Skeletal muscle tissue (tissue), 4 donors: Measurements from ENCODE around the gene TMEM204. TPM values are rescaled to one million over a fixed set of nuclear protein-coding genes. Genes with fewer than 3 reads are reported as not detected.
A peak's percentile ranks its signal among the peaks of the same experiment; 100 is the strongest.

ENCODE experiments used
- H3K27ac ChIP-seq: one replicate; pipeline ENCODE4 v1.7.0; 2013; ENCODE audit warnings: mild to moderate bottlenecking, low read depth, low read length, inconsistent platforms
- H3K27me3 ChIP-seq, 3 donors: one replicate each; pipeline ENCODE4 v1.7.0; 2013; ENCODE audit warnings: low read length in 3 of 3; ENCODE audit not compliant: control insufficient read depth in 3 of 3, insufficient read depth in 3 of 3
- H3K36me3 ChIP-seq, 3 donors: one replicate each; pipeline ENCODE4 v1.7.0; 2013; ENCODE audit warnings: low read length in 3 of 3; ENCODE audit not compliant: control insufficient read depth in 3 of 3, insufficient read depth in 3 of 3
- H3K4me1 ChIP-seq, 3 donors: one replicate each; pipeline ENCODE4 v1.7.0; 2013; ENCODE audit warnings: low read length in 3 of 3, mild to moderate bottlenecking in 3 of 3; ENCODE audit not compliant: control insufficient read depth in 3 of 3, insufficient read depth in 3 of 3
- H3K4me3 ChIP-seq, 3 donors: one replicate each; pipeline ENCODE4 v1.7.0; 2013; ENCODE audit warnings: low read length in 3 of 3
- H3K9ac ChIP-seq, 3 donors: one replicate each; pipeline ENCODE4 v1.7.0; 2013; ENCODE audit warnings: low read length in 3 of 3, mild to moderate bottlenecking in 3 of 3, moderate library complexity in 2 of 3, low read depth in 1 of 3
- H3K9me3 ChIP-seq, 3 donors: one replicate each; pipeline ENCODE4 v1.7.0; 2013; ENCODE audit warnings: low read length in 3 of 3; ENCODE audit not compliant: control insufficient read depth in 3 of 3
- total RNA-seq: library from RNA; depleted of rRNA; stranded (reverse); fragments of >200 nt; gene quantifications from one replicate; pipeline ENCODE4 v1.2.3, GENCODE V29; 2014
- donor health status: Osteomylitis.

TMEM204 gene
- total RNA-seq, 1 donor from 2014 or later, result 8.9 TPM

DNA sequence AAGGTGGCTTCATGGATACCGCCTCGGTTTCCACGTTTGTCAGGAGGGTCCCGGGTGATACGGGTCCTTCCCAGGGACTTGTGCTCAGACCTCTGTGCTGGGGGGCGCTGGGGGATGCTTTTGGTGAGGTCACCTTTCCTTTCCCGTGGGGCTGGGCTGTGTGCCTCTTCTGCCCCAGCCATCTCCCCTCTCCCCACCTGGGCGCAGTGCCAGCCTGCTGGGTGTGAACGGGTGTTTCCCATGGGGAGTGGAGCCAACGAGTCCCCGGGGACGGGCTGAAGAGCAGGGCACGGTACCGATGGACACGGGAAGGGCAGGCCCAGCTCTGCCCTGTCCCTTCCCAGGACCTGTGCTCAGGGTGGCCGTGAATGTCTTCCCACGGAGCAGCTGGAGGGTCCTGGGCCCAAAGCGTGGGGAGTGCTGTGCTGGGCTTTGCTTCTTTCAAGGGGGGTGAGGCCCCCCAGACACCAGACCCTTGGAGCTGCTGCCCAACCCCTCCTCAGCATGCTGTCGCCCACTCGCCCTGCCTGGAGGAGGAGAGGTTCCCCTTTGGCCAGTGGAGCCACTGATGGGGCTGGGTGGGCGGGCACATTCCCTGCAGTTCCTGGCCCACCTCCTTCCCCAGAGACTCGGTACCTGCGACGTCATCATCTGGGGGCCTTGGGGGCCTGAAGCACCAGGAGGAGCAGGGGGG is 24.8 kb upstream of the TMEM204 start:
- H3K4me3 ChIP-seq, result no peak overlapping the region
- no peak overlapping the region for H3K27ac ChIP-seq
- peak overlapping the region in 1 of 3 donors; percentile 82 for H3K9ac ChIP-seq
- peaks cover 16 to 21% (median 19%) of the 10 kb centered on the region in 3 donors for H3K4me1 ChIP-seq
- H3K9me3 ChIP-seq, result no peaks in the 10 kb centered on the region
- H3K27me3 ChIP-seq, result no peaks in the 10 kb centered on the region
- H3K36me3 ChIP-seq, result peaks cover 7 to 22% (median 15%) of the 10 kb centered on the region in 3 donors

DNA sequence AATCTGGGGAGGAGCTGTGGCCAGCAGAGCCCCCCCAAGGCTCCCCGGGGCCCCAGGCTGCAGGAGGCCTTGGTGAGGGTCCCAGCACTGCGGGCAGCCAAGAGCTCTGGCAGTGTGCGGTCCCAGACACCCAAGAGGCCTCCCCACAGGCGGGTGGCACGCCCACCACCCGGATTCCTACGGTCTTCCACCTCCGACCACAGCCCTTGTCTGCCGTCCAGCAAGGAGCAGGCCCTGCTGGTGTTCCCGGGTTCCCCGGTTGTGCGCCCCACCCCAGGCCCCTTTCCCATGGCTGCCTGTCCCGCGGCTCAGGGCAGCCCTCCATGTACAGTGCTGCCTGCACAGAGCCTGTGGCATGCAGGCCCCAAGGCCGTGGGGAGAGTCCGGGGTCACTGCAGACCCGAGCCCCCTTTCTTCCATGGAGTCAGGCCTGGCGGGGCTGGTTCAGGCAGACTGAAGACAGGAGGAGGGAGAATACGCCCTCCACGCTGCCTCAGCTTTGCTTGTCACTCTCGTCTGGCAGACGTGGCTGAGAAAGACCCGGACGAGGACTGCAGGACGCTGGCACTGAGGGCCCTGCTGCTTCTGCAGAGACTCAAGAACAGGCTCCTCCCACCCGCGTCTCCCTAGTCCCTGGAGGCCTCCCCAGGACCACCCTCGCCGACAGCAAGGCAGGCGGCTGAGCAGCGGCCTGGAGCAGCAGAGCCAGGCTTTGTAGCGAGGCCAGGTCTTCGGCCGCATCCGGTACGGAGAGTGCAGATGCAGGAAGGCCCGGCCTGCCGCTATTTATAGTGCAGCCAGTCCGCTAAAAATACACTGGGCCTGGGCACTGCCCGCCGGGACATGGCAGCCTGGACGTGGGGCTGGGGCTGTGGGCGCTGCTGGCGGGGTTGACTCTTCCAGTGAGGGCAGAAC is 23.9 kb upstream of the TMEM204 start:
- Histone ChIP-seq H3K4me1 (peaks cover 16 to 21% (median 19%) of the 10 kb centered on the region in 3 donors), H3K4me3 (peak overlapping the region in 1 of 3 donors; percentile 60), H3K27me3 (no peaks in the 10 kb centered on the region), H3K27ac (peak overlapping the region; percentile 72), H3K9ac (peak overlapping the region; percentile 38 to 82 (median 76)), H3K36me3 (peaks cover 7 to 22% (median 13%) of the 10 kb centered on the region in 3 donors), H3K9me3 (peaks cover 0 to 2% (median 0%) of the 10 kb centered on the region in 3 donors)

DNA sequence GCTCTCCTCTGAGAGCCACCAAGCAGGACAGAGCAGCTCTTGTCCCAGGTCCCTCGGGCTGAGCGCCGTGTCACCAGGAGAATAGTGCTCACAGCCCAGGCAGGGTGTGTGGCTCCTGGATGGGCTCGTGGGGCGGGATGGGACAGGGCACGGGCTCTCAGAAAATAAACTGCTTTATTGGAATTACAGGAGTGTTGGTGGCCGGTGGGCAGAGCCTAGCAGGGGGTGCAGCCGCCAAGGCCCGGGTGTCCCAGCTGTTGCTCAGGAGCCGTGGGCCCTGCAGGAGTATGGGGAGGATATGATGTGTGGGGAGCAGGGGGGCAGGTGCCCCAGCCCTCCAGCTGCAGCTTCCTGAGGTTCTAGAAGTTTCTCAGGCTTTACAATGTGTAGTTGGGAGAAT is 23.2 kb upstream of the TMEM204 start:
- Histone ChIP-seq H3K9ac (peak overlapping the region; percentile 32 to 82 (median 61)), H3K4me1 (peaks cover 16 to 21% (median 19%) of the 10 kb centered on the region in 3 donors), H3K36me3 (peaks cover 7 to 18% (median 13%) of the 10 kb centered on the region in 3 donors), H3K27ac (peak overlapping the region; percentile 72), H3K9me3 (peaks cover 0 to 2% (median 0%) of the 10 kb centered on the region in 3 donors), H3K27me3 (no peaks in the 10 kb centered on the region), H3K4me3 (peak overlapping the region in 1 of 3 donors; percentile 58)

DNA sequence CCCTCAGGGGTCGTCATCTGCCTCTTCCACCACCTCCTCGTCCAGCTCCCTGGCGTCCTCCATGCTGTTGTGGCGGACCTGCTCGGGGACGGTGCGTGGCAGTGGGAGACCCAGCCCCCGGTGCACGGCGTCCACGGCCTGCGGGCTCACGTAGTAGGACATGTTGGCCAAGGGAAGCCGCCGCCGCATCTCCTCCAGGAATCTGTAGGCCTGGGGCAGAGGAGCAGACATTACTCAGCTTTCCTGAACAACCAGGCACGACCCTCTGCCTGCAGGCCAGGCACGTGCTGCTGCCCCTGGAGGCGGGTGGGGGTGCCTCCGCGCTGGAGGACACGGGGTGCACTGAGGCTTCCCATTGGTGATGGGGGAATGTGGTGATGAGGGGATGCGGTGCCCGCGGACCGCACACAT is 22.5 kb upstream of the TMEM204 start:
- H3K4me1 ChIP-seq, result peaks cover 16 to 21% (median 19%) of the 10 kb centered on the region in 3 donors
- peaks cover 0 to 2% (median 0%) of the 10 kb centered on the region in 3 donors for H3K9me3 ChIP-seq
- H3K36me3 ChIP-seq, result peaks cover 7 to 15% (median 11%) of the 10 kb centered on the region in 3 donors
- no peak overlapping the region for H3K27ac ChIP-seq
- no peak overlapping the region for H3K4me3 ChIP-seq
- no peaks in the 10 kb centered on the region for H3K27me3 ChIP-seq
- no peak overlapping the region for H3K9ac ChIP-seq

DNA sequence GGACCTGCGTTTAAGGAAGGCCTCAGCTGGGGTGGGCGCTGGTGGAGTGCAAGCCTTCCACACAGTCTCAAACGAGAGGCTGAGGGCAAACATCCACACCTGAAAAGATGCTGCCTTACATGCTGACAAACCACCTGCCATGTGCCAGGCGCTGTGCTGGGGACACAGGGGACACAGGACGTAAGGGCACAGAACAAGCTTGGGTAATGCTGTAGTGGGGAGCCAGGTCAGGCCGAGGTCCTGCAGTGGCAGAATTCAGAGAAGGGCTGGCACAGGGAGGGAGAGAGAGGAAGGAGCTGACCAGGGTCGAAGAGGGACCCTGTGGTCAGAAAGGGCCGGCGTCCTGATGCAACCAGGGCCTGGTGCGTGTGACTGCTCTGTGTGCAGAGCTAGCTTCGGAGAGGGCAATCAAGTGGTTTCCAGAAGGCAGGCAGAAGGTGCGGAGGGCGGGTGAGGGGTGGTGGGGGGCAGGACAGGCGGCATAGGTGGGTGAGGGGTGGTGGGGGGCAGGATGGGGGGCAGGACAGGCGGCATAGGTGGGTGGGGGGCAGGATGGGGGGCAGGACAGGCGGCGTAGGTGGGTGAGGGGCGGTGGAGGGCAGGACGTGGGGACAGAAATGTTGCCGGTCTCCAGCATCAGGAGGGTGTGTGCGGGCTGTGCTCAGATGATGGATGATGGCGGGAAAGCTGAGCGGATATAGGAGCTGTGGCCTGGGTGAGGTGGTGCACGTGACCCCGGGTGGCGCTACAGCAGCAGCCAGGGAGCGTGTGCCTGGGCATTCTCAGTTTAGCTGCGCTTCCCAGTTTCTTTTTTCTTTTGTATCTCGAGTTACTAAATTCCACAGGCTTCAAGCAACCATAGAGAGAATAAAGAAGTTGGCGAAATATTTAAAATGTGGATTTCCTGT is 21.6 kb upstream of the TMEM204 start:
- Histone ChIP-seq H3K4me1 (peaks cover 16 to 21% (median 19%) of the 10 kb centered on the region in 3 donors), H3K27ac (no peak overlapping the region), H3K9me3 (peaks cover 0 to 2% (median 0%) of the 10 kb centered on the region in 3 donors), H3K4me3 (no peak overlapping the region), H3K27me3 (no peaks in the 10 kb centered on the region), H3K36me3 (peaks cover 4 to 10% (median 7%) of the 10 kb centered on the region in 3 donors), H3K9ac (no peak overlapping the region)

DNA sequence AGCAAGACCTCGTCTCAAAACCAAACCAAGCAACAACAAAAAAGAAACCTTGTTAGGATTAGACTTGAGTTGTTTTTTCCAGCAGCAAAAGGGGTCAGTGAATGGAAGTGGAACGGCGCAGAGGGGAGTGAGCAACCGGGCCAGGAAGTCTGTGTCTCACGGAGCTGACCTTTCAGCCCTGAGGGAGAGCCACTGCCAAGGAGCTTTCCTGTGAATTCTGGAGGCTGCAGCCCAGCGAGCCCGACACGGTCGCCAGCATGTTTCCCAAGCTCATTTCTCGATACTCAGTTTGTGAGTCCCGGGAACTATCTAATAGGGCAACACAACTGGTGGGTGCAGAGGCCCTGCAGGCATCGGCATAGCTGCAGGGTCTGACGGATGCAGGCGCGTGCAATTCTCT is 20.7 kb upstream of the TMEM204 start:
- peaks cover 0 to 2% (median 0%) of the 10 kb centered on the region in 3 donors for H3K9me3 ChIP-seq
- H3K4me1 ChIP-seq, result peaks cover 16 to 21% (median 19%) of the 10 kb centered on the region in 3 donors
- no peak overlapping the region for H3K4me3 ChIP-seq
- H3K27ac ChIP-seq, result no peak overlapping the region
- peaks cover 4 to 7% (median 7%) of the 10 kb centered on the region in 3 donors for H3K36me3 ChIP-seq
- H3K27me3 ChIP-seq, result no peaks in the 10 kb centered on the region
- no peak overlapping the region for H3K9ac ChIP-seq

DNA sequence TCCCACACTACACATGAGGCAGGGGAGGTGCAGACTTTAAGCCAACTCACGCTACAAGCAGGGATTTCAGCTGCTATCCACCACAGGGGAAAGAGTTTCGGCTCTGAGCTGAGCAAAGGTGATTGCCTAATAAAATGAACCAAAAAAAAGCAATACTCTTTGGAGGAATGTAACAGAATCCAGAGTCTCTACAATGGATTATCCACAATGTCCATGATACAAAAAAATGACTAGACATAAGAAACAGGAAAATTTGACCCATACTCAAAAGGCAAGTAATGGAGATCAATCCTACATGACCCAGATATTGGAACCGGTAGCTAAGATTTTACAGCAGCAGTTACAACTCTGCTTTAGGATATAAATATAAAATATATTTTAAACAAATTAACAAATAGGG is 19.0 kb upstream of the TMEM204 start:
- Histone ChIP-seq H3K36me3 (peaks cover 3 to 10% (median 7%) of the 10 kb centered on the region in 3 donors), H3K9ac (no peak overlapping the region), H3K27me3 (no peaks in the 10 kb centered on the region), H3K9me3 (peaks cover 0 to 2% (median 0%) of the 10 kb centered on the region in 3 donors), H3K4me3 (no peak overlapping the region), H3K4me1 (peaks cover 11 to 15% (median 14%) of the 10 kb centered on the region in 3 donors), H3K27ac (no peak overlapping the region)

DNA sequence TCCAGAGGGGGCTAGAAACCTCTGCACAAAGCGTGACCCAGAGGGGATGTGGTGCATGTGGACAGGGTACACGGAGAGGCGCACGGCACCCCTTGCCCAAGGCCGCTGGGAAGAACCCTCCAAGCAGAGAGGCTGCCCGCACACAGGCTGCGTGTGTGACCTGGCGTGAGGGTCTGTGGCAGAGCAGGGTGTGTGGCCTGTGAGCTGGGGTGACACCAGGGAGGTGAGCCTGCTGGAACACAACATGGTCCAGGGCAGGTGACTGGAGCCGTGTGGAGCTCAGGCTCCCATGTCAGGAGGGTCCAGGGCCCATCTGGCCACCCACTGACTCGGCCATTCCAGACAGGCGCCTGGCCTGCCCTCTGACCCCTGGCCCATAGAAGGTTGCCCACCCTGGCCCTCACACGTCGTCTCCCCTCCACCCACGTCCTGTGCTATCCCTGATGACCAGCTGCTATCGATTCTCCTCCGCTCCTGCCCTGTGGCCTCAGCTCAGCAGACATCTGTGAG is 14.8 kb upstream of the TMEM204 start:
- Histone ChIP-seq H3K9ac (no peak overlapping the region), H3K4me3 (no peak overlapping the region), H3K36me3 (peaks cover 0 to 6% (median under 1%) of the 10 kb centered on the region in 3 donors), H3K27ac (no peak overlapping the region), H3K4me1 (no peaks in the 10 kb centered on the region), H3K9me3 (peaks cover 0 to 2% (median 0%) of the 10 kb centered on the region in 3 donors), H3K27me3 (no peaks in the 10 kb centered on the region)

DNA sequence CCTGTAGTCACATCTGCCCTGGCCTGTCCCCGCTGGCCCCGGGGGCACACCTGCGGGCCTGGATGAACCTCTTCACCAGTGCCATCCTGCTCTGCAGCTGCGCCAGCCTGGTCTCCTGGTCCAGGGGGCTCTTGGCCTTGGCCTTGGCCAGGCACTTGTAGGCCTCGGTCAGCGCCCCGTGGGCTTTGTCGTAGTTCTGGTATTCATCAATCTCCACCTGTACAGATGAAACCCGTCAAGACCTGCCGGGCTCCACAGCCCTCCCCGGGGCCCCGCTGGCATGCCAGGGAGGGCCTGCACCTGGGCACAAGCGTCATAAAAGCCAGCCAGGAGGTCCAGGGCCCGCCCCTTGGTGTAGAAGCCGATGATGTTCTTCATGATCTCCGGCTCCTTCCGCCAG is 13.6 kb upstream of the TMEM204 start:
- Histone ChIP-seq H3K27me3 (no peaks in the 10 kb centered on the region), H3K9ac (no peak overlapping the region), H3K4me3 (no peak overlapping the region), H3K9me3 (no peaks in the 10 kb centered on the region), H3K4me1 (no peaks in the 10 kb centered on the region), H3K27ac (no peak overlapping the region), H3K36me3 (peaks cover 0 to 6% (median 2%) of the 10 kb centered on the region in 3 donors)
